Small intestine (tissue), 7 donors: ENCODE results near the gene GINS2. TPM values are rescaled to one million over a fixed set of nuclear protein-coding genes. Genes with fewer than 3 reads are reported as not detected.

Experiments used
- DNase-seq, 2 donors: peaks; one replicate each; pipeline versions ENCODE4 v3.0.0 to v3.0.0-alpha.2; 2013
- FAIRE-seq: peaks from 2 replicates; lab custom pipeline; 2012; peaks lifted over from hg19 to GRCh38; lab: Jason Lieb, UNC
- H3K27ac ChIP-seq, 3 donors: one replicate each; pipeline ENCODE4 v1.5.1; 2013; ENCODE audit warnings: low read length in 2 of 3, mild to moderate bottlenecking in 2 of 3, control low read depth in 1 of 3, inconsistent platforms in 1 of 3, low read depth in 1 of 3, moderate library complexity in 1 of 3
- H3K27me3 ChIP-seq, 3 donors: one replicate each; pipeline ENCODE4 v1.6.1; 2013; ENCODE audit warnings: low read length in 3 of 3, inconsistent platforms in 1 of 3; ENCODE audit not compliant: control insufficient read depth in 3 of 3, insufficient read depth in 3 of 3
- H3K36me3 ChIP-seq, 3 donors: one replicate each; pipeline ENCODE4 v1.6.1; 2013; ENCODE audit warnings: low read length in 3 of 3, inconsistent platforms in 1 of 3, low read depth in 1 of 3, mild to moderate bottlenecking in 1 of 3, moderate library complexity in 1 of 3; ENCODE audit not compliant: control insufficient read depth in 3 of 3, insufficient read depth in 2 of 3
- H3K4me1 ChIP-seq, 3 donors: one replicate each; pipeline ENCODE4 v1.6.1; 2013; ENCODE audit warnings: low read length in 2 of 3, inconsistent platforms in 1 of 3, low read depth in 1 of 3, mild to moderate bottlenecking in 1 of 3, moderate library complexity in 1 of 3; ENCODE audit not compliant: control insufficient read depth in 3 of 3, insufficient read depth in 2 of 3
- H3K4me3 ChIP-seq, 3 donors: one replicate each; pipeline ENCODE4 v1.5.1; 2013; ENCODE audit warnings: low read length in 3 of 3, control low read depth in 1 of 3, inconsistent platforms in 1 of 3, low read depth in 1 of 3, mild to moderate bottlenecking in 1 of 3, moderate library complexity in 1 of 3
- H3K9me3 ChIP-seq, 2 donors: one replicate each; pipeline ENCODE4 v1.6.1; 2013; ENCODE audit warnings: low read depth in 1 of 2, low read length in 1 of 2; ENCODE audit not compliant: control insufficient read depth in 2 of 2, insufficient read depth in 1 of 2
- WGBS, 3 donors: extraction: QIAGEN DNeasy Blood & Tissue Kit; methylation state at CpG; one replicate each; pipeline ENCODE4 v1.1.7; 2013; 5-methylcytosine and 5-hydroxymethylcytosine counted together
- polyA plus RNA-seq, 4 donors: library from polyadenylated mRNA; stranded (reverse) in 3 of 4; unstranded in 1 of 4; fragments of 200-250 nt in 3 of 4; fragments of 120-200 nt in 1 of 4; gene quantifications; one replicate each; pipeline versions ENCODE4 v1.2.1 to v1.2.3, GENCODE V29; 2013
- donor health status: healthy with polysubstance abuse.
- donor health status: control.
- donor health status: control.
- donor health status: Bipolar disorder and iron deficiency.
- donor health status: healthy.

Gene GINS2
- polyA plus RNA-seq, 4 donors = 2.0 to 11.2 (median 6.4) TPM

DNA sequence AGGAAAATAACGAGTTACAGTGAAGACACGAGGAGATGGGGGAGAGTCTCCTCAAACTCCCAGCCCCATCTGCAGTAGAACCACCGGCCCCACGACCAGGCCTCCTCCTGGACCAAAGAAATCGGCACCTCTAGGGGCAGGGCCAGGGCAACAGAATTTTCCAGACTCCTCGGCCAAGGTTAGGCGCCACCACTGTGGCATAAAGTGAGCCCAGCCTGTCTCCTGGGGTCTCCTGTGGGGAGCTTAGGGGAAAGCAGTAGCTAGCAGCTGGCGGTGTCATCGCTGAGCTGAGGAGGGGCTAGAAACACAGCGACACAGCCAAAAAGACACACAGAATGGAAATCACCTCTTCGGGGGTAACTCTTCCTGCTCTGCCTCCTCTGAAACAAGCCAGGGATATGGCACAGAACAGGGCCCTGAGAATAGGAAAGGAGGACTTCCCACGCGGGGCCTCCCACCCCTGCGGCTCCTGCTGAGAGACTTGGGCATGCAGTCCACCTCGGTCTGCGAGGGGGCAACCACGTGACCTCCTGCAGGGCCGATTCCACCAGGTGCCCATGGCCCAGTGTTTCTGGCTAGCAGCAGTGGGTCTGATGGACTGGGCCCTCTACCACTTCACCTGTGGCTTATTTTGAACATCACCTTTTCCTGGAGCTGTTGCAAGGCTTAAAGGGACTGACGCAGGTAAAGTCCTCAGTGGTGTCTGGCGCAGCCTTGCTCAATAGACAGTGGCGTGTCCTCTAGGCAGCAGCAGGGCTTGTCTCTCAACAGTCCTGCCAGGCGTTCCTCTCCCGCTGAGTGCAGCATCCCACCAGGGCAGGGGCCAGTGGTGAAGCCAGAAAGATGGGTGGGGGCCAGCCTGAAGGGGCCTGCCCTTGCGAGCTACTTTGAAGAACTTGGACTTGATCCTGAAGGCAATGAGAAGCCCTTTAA lies 6.7 kb upstream of the GINS2 start:
- Histone ChIP-seq H3K27ac (no peak overlapping the region), H3K4me1 (peaks cover 0 to 18% (median 0%) of the 10 kb centered on the region in 3 donors), H3K27me3 (peaks cover 0 to 3% (median 2%) of the 10 kb centered on the region in 3 donors), H3K36me3 (no peaks in the 10 kb centered on the region), H3K4me3 (no peak overlapping the region), H3K9me3 (no peaks in the 10 kb centered on the region)
- DNase-seq (no peak), FAIRE-seq (no peak)
- 79 to 90% (median 85%) methylated on average over 24 of the region's 24 CpGs for WGBS, 3 donors

DNA sequence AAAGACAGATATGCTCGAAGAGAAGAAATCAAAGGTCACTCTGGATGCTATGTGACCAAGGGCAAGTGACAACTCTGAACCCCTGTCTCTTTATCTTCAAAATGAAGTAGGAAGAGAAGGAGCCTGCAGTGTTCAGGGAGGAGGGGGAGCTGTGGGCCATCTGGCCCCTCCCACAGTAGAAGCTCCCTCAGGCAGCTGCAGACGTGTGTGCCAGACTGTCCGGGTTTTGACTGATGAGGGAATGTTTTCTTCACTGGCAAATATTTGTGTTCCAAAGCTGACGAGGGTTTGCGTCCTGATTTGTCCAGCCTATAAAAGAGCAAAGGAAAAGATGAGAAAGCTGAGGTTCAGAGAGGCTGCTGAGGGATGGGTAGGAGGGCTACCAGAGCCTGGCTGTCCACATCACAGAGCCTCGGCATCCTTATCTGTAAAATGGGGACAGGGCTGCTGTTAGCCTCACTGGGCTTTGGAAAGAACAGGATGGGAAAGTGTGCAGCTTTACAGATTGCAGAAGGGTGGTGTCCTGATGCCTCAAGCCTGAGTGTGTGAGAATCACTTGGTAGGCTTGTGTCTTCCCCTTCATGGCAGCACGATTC lies 1.8 kb upstream of the GINS2 start:
- DNase-seq (no peak), FAIRE-seq (no peak)
- WGBS, 3 donors = 37 to 42% (median 39%) methylated on average over 7 of the region's 7 CpGs

DNA sequence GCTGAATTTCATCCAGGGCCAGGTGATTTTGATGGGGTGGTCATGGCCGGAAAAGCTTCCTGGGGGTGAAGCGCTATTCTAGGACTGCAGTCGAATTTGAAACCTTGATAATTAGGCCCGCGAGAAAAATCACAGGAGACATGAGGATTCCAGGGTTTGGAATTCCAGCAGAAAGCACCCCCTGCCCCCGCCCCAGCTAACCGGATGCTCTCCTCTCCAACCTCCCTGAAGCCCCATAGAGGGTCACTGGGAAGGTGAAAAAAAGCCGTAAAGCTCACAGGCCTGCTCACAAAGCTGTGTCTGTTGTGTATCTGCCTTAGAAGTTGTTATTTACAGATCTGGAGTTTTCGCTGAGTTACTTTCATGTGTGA lies 1.2 kb upstream of the GINS2 start:
- H3K9me3 ChIP-seq = peaks cover 0 to 7% of the 10 kb centered on the region in 2 donors
- FAIRE-seq (no peak), DNase-seq (no peak)
- peaks cover 0 to 16% (median 3%) of the 10 kb centered on the region in 3 donors for H3K4me1 ChIP-seq
- 26 to 55% (median 44%) methylated on average over 9 of the region's 9 CpGs for WGBS, 3 donors
- no peak overlapping the region for H3K4me3 ChIP-seq
- H3K27ac ChIP-seq = no peak overlapping the region
- H3K36me3 ChIP-seq = peaks cover 0 to 4% (median 0%) of the 10 kb centered on the region in 3 donors
- H3K27me3 ChIP-seq = peaks cover 0 to 12% (median 0%) of the 10 kb centered on the region in 3 donors

More for the DNA sequence above, 1.8 kb upstream of the GINS2 start:
- Histone ChIP-seq H3K9me3 (peaks cover 0 to 7% of the 10 kb centered on the region in 2 donors), H3K36me3 (no peaks in the 10 kb centered on the region), H3K4me1 (peaks cover 0 to 16% (median 3%) of the 10 kb centered on the region in 3 donors), H3K4me3 (no peak overlapping the region), H3K27ac (no peak overlapping the region), H3K27me3 (peaks cover 0 to 12% (median 0%) of the 10 kb centered on the region in 3 donors)

DNA sequence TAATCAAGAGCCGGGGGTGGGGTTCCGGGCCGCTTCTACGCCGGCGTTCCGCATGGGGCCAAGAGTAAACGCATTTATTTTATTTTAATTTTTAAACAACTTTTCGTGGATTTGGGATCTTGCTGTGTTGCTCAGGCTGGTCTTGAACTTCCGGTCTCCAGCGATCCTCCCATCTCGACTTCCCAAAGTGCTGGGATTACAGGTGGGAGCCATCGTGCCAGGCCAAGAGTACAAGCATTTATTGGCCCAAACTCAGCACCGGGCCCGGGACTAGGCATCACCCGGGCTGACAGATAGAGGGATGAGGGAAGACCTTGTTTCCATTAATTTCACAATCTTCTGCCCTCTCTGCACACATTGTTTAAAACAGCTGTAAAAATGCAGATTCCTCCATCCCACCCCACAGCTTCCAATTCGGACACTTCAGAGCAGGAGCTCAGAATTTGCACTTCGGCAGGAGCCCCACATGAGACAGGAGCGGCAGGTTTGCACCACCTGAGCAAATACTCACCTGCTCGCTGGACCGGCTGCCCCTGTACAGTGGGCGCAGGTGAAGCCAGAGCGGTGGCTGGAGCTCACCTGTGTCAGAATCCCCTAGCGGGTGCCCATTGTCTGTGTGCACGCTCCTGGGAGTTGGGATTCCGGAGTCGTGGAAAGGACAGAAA lies 663 bp upstream of the GINS2 start:
- 12 to 32% (median 20%) methylated on average over 27 of the region's 27 CpGs for WGBS, 3 donors
- H3K9me3 ChIP-seq = peaks cover 0 to 7% of the 10 kb centered on the region in 2 donors
- FAIRE-seq (no peak), DNase-seq (no peak)
- no peak overlapping the region for H3K27ac ChIP-seq
- peaks cover 0 to 16% (median 3%) of the 10 kb centered on the region in 3 donors for H3K4me1 ChIP-seq
- peak overlapping the region in 2 of 3 donors; percentile 21 to 44 for H3K4me3 ChIP-seq
- peaks cover 0 to 4% (median 0%) of the 10 kb centered on the region in 3 donors for H3K36me3 ChIP-seq
- peaks cover 0 to 12% (median 0%) of the 10 kb centered on the region in 3 donors for H3K27me3 ChIP-seq

DNA sequence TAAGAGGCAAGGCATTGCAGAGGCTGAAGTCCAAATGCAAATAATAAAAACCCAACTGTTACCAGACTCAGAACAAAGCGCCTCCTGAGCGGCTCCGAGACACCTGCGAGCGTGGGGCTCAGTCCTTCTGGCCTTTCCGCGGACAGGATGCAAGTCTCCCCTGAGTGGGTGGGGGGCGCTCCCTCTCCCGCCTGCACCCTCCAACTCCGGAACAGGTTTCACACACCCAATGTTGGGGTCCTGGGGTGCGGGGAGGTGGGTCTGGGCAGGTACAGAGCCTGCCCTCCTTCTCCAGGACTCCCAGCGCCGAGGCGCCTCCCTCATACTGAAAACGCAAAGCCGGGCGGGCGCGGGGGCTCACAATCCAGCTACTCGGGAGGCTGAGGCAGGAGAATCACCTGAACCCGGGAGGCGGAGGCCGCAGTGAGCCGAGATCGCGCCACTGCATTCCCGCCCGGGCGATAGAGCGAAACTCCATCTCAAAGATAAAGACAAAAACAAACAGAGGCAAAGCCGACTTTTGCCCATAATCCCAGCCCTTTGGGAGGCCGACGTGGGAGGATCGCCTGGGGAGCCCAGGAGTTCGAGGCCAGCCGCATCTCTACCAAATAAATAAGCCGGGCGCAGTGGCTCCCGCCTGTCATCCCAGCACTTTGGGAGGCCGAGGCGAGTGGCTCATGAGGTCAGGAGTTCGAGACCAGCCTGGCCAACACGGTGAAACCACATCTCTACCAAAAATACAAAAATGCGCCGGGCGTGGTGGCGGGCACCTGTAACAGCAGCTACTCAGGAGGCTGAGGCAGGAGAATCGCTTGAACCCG lies 893 bp downstream of the GINS2 start:
- H3K27ac ChIP-seq = peak overlapping the region in 1 of 3 donors; percentile 50
- FAIRE-seq = no peak
- 16 to 57% (median 41%) methylated on average over 49 of the region's 49 CpGs for WGBS, 3 donors

DNA sequence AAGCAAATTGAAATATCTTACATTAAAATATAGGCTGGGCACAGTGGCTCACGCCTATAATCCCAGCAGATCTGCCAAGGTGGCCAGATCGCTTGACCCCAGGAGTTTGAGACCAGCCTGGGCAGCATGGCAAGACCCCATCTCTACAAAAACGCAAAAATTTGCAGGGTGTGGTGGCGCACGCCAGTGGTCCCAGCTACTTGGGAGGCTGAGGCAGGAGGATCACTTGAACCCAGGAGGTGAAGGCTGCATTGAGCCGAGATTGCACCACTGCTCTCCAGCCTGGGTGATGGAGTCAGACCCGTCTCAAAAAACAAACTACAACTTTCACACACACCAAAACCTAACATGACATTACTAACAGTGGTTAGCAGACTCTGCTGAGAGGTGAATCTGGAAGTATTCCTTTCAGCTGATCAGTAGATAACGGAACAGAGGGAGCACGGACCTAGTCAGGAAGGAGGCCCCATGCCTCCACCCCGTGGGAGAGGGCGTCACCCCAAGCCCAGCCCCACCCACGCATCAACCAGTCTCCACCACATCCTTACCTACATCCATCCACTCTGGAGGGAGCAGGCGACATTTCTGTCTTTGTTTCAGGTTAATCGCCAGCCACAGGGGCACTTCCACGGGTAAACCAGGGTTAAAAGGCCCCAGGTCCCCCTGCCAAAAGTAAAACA lies 1.7 kb downstream of the GINS2 start:
- 36 to 63% (median 45%) methylated on average over 15 of the region's 15 CpGs for WGBS, 3 donors
- H3K27ac ChIP-seq = peak overlapping the region in 1 of 3 donors; percentile 8
- FAIRE-seq (no peak), DNase-seq (peak in 1 of 2 donors; percentile 56)
- no peak overlapping the region for H3K4me3 ChIP-seq
- H3K9me3 ChIP-seq = peaks cover 0 to 7% of the 10 kb centered on the region in 2 donors
- H3K4me1 ChIP-seq = peaks cover 0 to 16% (median 3%) of the 10 kb centered on the region in 3 donors
- H3K27me3 ChIP-seq = peaks cover 0 to 9% (median 0%) of the 10 kb centered on the region in 3 donors
- H3K36me3 ChIP-seq = peaks cover 0 to 14% (median 0%) of the 10 kb centered on the region in 3 donors

More for the DNA sequence above, 893 bp downstream of the GINS2 start:
- H3K4me1 ChIP-seq = peaks cover 0 to 16% (median 3%) of the 10 kb centered on the region in 3 donors
- peaks cover 0 to 12% (median 0%) of the 10 kb centered on the region in 3 donors for H3K27me3 ChIP-seq
- H3K4me3 ChIP-seq = peak overlapping the region in 2 of 3 donors; percentile 54 to 62
- H3K9me3 ChIP-seq = peaks cover 0 to 7% of the 10 kb centered on the region in 2 donors
- peak in 1 of 2 donors; percentile 65 for DNase-seq
- peaks cover 0 to 8% (median 0%) of the 10 kb centered on the region in 3 donors for H3K36me3 ChIP-seq

DNA sequence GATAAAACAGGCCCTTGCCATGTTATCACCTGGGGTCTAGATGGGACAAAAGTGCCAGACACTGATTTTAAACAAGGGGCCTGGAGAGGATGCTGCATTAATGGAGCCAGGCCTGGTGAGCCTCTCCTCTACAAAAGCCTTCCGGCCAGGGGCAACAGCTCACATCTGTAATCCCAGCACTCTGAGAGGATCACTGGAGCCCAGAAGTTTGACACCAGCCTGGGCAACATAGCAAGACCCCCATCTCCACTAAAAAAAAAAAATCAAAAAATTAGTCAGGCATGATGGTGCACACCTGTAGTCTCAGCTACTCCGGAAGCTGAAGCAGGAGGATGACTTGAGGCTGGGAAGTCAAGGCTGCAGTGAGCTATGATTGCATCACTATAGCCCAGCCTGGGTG lies 3.5 kb downstream of the GINS2 start:
- WGBS, 3 donors = 94 to 98% (median 96%) methylated on average over 2 of the region's 2 CpGs
- peaks cover 0 to 9% (median 0%) of the 10 kb centered on the region in 3 donors for H3K27me3 ChIP-seq
- H3K9me3 ChIP-seq = peaks cover 0 to 7% of the 10 kb centered on the region in 2 donors
- H3K4me3 ChIP-seq = no peak overlapping the region
- FAIRE-seq (no peak), DNase-seq (no peak)
- no peak overlapping the region for H3K27ac ChIP-seq
- H3K4me1 ChIP-seq = peaks cover 0 to 18% (median 3%) of the 10 kb centered on the region in 3 donors
- peaks cover 0 to 25% (median 0%) of the 10 kb centered on the region in 3 donors for H3K36me3 ChIP-seq
